ENCODE data around the gene ADPRS.

Gene ADPRS

DNA sequence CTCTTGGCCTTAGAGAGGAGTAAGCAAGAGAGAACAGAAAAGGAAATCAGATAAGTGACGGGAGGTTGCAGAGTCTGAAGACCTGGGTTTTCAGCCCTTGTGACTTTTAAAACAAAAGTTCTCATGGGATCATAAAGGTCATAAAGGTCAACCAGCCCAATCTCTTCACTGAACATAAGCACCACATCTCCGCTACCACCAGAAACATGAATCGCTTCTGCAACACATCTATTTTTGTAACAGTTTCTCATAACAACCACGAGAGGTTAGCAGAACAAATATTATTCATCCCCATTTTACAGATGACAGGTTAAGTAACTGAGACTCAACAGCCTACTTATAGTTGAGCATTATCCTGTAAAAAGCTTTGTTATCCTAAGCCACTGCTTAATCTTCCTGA lies 54.7 kb downstream of the ADPRS start:
- Histone ChIP-seq H3K36me3 (ENCODE audit: control insufficient read depth, insufficient read depth, low read length) (no peaks in the 10 kb centered on the region), H3K9me3 (ENCODE audit: control insufficient read depth, low read length) (no peaks in the 10 kb centered on the region), H3K27ac (ENCODE audit: insufficient read depth, low read depth, low read length, poor library complexity, severe bottlenecking) (no peak overlapping the region), H3K4me1 (ENCODE audit: control insufficient read depth, insufficient read depth, low read length) (no peaks in the 10 kb centered on the region), H3K4me3 (ENCODE audit: insufficient read depth, low read depth, low read length) (no peak overlapping the region), H3K27me3 (ENCODE audit: control insufficient read depth, insufficient read depth, low read length, poor library complexity, severe bottlenecking) (no peaks in the 10 kb centered on the region)
- WGBS, 2 experiments, result 93% methylated on average over 4 of the region's 4 CpGs

Measured in ectodermal cell (in vitro differentiated cells).